ENCODE data around the gene TRAPPC2L.
A peak's percentile ranks its signal among the peaks of the same experiment; 100 is the strongest.

Gene TRAPPC2L

GRCh38 chr16:88853325-88853941 lies 3.5 kb upstream of the TRAPPC2L start:
- DNase-seq (ENCODE audit: low read depth): no peak
- H3K4me3 ChIP-seq (ENCODE audit: low read depth, low read length): no peak overlapping the region
- no peak for TF ChIP-seq CTCF (IDR thresholded peaks at IDR 0.05; ENCODE audit: insufficient read depth, low read depth, low read length, missing control alignments)

DNA sequence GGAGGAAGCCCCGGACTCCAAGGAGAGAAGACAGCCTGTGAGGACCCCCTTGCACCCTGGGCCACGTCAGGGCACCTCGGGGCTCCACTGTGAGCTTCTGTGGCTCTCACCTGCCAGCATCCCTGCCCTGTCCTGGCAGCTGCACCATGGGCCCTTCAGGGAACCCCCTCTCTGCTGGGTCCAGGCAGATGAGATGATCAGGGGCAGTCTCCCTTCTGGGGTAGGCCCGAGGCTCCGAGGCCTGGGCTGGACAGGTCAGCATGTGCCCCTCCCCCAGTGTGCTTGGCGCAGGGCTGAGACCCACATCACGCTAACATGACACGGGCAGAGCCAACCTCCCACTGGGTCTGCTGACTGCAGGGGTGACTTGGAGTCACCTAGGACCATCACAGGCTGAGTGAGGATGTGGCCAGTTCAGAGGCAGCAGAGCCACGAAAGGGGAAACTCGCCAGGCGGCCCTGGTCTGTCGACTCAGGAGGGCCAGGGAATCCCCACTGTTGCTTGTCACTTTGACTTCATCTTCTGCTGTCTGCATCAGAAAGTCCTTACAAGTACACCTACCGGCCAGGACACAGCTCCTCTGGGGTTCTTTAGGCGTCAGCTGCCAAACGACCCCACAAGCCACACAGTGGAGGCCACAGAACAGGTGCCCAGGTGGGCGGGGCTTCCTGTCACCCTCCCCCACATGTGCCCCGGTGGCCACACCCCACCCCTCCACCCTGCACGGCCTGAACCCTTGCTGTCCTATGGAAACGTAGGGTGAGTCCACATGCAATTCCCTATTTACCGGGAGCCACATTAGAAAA lies 2.4 kb upstream of the TRAPPC2L start:
- peak; percentile 58 for DNase-seq (ENCODE audit: low read depth)
- H3K4me3 ChIP-seq (ENCODE audit: low read depth, low read length): no peak overlapping the region
- no peak for TF ChIP-seq CTCF (IDR thresholded peaks at IDR 0.05; ENCODE audit: insufficient read depth, low read depth, low read length, missing control alignments)

GRCh38 chr16:88855176-88855575 lies 1.8 kb upstream of the TRAPPC2L start:
- DNase-seq (ENCODE audit: low read depth): no peak
- TF ChIP-seq CTCF (IDR thresholded peaks at IDR 0.05; ENCODE audit: insufficient read depth, low read depth, low read length, missing control alignments): no peak
- H3K4me3 ChIP-seq (ENCODE audit: low read depth, low read length): no peak overlapping the region

DNA sequence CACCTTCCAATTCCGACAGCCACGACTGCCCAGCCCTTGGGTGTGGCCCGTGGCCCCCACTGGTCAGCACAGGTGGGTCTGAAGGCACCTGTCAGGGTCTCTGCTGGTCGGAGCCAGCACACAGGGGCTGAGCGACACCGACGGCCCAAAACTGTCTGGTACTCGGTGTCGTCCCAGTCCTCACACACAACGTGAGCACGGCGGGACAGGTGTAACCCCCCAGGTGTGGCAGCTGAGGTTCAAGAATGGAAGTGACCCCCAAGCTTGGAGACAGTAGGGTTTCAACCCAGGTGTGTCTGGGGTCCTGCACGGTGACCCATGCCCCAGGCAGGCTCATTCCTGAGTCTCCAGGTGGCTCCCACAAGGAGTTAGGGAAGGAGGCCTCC lies 1.2 kb upstream of the TRAPPC2L start:
- no peak for TF ChIP-seq CTCF (IDR thresholded peaks at IDR 0.05; ENCODE audit: insufficient read depth, low read depth, low read length, missing control alignments)
- peak overlapping the region; percentile 50; the same call in 1 of the 2 replicates for H3K4me3 ChIP-seq (ENCODE audit: low read depth, low read length)
- DNase-seq (ENCODE audit: low read depth): no peak

DNA sequence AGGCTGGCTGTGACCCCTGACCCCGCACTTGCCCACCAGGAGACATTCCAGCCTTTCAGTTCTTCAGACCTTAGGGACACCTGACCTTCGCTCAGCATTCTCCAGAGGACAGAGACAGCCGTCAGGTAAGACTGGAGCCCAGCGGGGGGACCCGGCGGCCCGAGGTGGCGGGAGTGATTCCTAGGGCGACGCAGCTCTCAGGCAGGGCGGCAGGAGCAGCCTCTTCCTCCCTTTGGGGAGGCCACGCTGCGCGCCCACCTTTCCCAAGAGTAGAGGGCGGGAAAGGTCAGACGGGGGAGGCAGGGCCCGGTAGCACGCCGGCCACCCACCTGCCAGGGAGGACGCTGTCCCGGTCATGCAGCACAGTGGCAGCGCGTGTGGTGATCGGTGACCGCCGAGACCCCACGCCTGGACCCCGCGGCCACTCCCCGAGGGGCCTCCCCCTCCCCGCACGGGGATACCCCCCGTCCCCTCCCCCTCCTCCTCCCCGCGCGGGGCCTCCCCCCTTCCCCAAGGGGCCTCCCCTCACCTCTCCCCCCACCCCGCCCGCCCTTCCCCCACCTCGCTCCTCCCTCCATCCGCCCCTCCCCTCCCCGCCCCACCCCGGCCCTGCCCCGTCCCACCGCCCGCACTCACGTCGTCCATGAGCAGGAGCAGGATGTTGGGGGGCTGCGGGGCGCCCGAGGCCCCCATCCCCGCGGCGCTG lies 652 bp upstream of the TRAPPC2L start:
- DNase-seq (ENCODE audit: low read depth): no peak
- H3K4me3 ChIP-seq (ENCODE audit: low read depth, low read length): peak overlapping the region; percentile 62
- no peak for TF ChIP-seq CTCF (IDR thresholded peaks at IDR 0.05; ENCODE audit: insufficient read depth, low read depth, low read length, missing control alignments)

DNA sequence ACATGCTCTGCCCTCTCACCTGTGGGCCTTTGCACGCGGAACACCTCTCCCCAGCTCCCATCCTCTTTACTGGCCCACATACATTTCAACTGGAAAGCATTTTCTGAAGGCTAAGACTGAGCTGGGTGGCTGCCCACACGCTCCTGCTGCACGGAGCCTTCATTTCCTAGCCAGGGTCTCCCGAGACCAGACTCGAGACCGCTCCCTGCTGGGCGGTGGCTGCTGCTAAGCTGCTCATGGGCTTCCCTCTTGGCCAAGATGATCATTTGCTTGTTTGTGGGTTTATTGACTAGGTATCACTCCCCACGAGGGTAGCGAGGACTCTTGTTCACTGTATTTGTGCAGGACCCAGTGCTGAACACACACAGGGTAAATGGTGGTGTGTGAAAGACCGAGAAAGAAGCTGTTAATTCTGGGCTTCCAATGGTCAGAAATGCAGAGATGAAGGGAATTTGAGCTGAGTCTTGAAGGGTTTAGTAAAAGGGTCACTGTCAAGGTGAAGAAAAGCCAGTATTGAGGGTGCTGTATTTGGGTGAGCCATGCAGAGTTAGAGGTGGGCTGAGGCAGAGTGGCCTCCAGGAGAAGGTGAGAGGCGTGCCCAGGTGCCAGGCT lies 907 bp downstream of the TRAPPC2L start:
- peak; percentile 83 for TF ChIP-seq CTCF (IDR thresholded peaks at IDR 0.05; ENCODE audit: insufficient read depth, low read depth, low read length, missing control alignments)
- peak overlapping the region; percentile 99 for H3K4me3 ChIP-seq (ENCODE audit: low read depth, low read length)
- peak; percentile 86 for DNase-seq (ENCODE audit: low read depth)

Measured in GM12865 (cell line).